SKM-1 treated with dmso at 0.1 percent for 144 hours (cell line): ENCODE results near the gene BMPR2.
"Not testable (repeated sequence)": the region's sequence is repeated elsewhere in the genome, so short reads cannot be mapped to it uniquely, and the experiment has no call there.

Experiments
- DNase-seq: peaks from one replicate; lab custom pipeline; 2025; ENCODE audit not compliant: unreplicated experiment; lab: John Stamatoyannopoulos, UW

BMPR2 gene

GRCh38 chr2:202444000-202444399, 67.9 kb downstream of the BMPR2 start:
- no peak for DNase-seq

- no peak for DNase-seq
Measured at GRCh38 chr2:202449344-202449743, 73.2 kb downstream of the BMPR2 start.

GRCh38 chr2:202450785-202451184, 74.7 kb downstream of the BMPR2 start:
- no peak for DNase-seq

GRCh38 chr2:202452744-202453143, 76.6 kb downstream of the BMPR2 start:
- DNase-seq = no peak

- no peak for DNase-seq
Measured at GRCh38 chr2:202454536-202454935, 78.4 kb downstream of the BMPR2 start.

- DNase-seq = no peak
Measured at GRCh38 chr2:202455114-202455513, 79.0 kb downstream of the BMPR2 start.

GRCh38 chr2:202460119-202460518, 84.0 kb downstream of the BMPR2 start:
- no peak for DNase-seq

GRCh38 chr2:202479090-202479489, 103.0 kb downstream of the BMPR2 start:
- DNase-seq = no peak

- DNase-seq = no peak
Measured at GRCh38 chr2:202479610-202480009, 103.5 kb downstream of the BMPR2 start.

- DNase-seq = no peak
Measured at GRCh38 chr2:202486351-202486750, 110.2 kb downstream of the BMPR2 start.

- DNase-seq = no peak
Measured at GRCh38 chr2:202488671-202489070, 112.5 kb downstream of the BMPR2 start.

GRCh38 chr2:202490479-202490878, 114.4 kb downstream of the BMPR2 start:
- DNase-seq = no peak

- no peak for DNase-seq
Measured at GRCh38 chr2:202491514-202491913, 115.4 kb downstream of the BMPR2 start.

- DNase-seq = no peak
Measured at GRCh38 chr2:202494300-202495229, 118.4 kb downstream of the BMPR2 start.

GRCh38 chr2:202495230-202495604, 119.1 kb downstream of the BMPR2 start:
- no peak for DNase-seq

- DNase-seq = not testable (repeated sequence)
Measured at GRCh38 chr2:202496835-202497472, 120.8 kb downstream of the BMPR2 start.

GRCh38 chr2:202497473-202497866, 121.3 kb downstream of the BMPR2 start:
- DNase-seq = not testable (repeated sequence)

GRCh38 chr2:202499841-202500240, 123.7 kb downstream of the BMPR2 start:
- DNase-seq = not testable (repeated sequence)

- not testable (repeated sequence) for DNase-seq
Measured at GRCh38 chr2:202503276-202503675, 127.1 kb downstream of the BMPR2 start.

- DNase-seq = no peak
Measured at GRCh38 chr2:202508686-202509085, 132.6 kb downstream of the BMPR2 start.

- DNase-seq = no peak
Measured at GRCh38 chr2:202510911-202511310, 134.8 kb downstream of the BMPR2 start.

GRCh38 chr2:202512176-202512575, 136.0 kb downstream of the BMPR2 start:
- no peak for DNase-seq
